GM18867 (cell line): ENCODE measurements around the gene COBL.

ENCODE experiments used
- ATAC-seq: cut with Tn5 transposase; IDR thresholded peaks from one replicate; pipeline ENCODE4 v1.9.1; 2021; ENCODE audit warnings: mild to moderate bottlenecking, moderate library complexity; ENCODE audit not compliant: unreplicated experiment

COBL gene

GRCh38 chr7:51308265-51308664, 8.3 kb downstream of the COBL start:
- ATAC-seq: no peak

- ATAC-seq: no peak
These were observed 8.9 kb downstream of the COBL start for GRCh38 chr7:51307651-51308210.

- no peak for ATAC-seq
These were observed 9.8 kb downstream of the COBL start for GRCh38 chr7:51306761-51307160.

- ATAC-seq: no peak
These were observed 11.9 kb downstream of the COBL start for GRCh38 chr7:51304729-51305128.

GRCh38 chr7:51303142-51303525, 13.5 kb downstream of the COBL start:
- ATAC-seq: no peak

GRCh38 chr7:51301806-51302205, 14.8 kb downstream of the COBL start:
- ATAC-seq: no peak

GRCh38 chr7:51300762-51301674, 15.6 kb downstream of the COBL start:
- no peak for ATAC-seq

- ATAC-seq: no peak
These were observed 17.0 kb downstream of the COBL start for GRCh38 chr7:51299391-51300133.

GRCh38 chr7:51298912-51299311, 17.7 kb downstream of the COBL start:
- ATAC-seq: no peak

GRCh38 chr7:51297986-51298385, 18.6 kb downstream of the COBL start:
- ATAC-seq: no peak

- ATAC-seq: no peak
These were observed 21.0 kb downstream of the COBL start for GRCh38 chr7:51295440-51296245.

- no peak for ATAC-seq
These were observed 24.0 kb downstream of the COBL start for GRCh38 chr7:51292596-51292995.

- ATAC-seq: no peak
These were observed 25.7 kb downstream of the COBL start for GRCh38 chr7:51290702-51291540.

- no peak for ATAC-seq
These were observed 26.3 kb downstream of the COBL start for GRCh38 chr7:51290304-51290637.

- no peak for ATAC-seq
These were observed 26.8 kb downstream of the COBL start for GRCh38 chr7:51289623-51290303.

- ATAC-seq: no peak
These were observed 27.6 kb downstream of the COBL start for GRCh38 chr7:51288896-51289622.

GRCh38 chr7:51286401-51286800, 30.2 kb downstream of the COBL start:
- no peak for ATAC-seq

GRCh38 chr7:51280156-51280555, 36.5 kb downstream of the COBL start:
- no peak for ATAC-seq
